NCI-H146 treated with DMSO at 0.1 percent for 48 hours (cell line): ENCODE measurements around the gene KIRREL3.
A peak's percentile ranks its signal among the peaks of the same experiment; 100 is the strongest.

Experiments used
- DNase-seq: peaks from one replicate; lab custom pipeline; 2025; ENCODE audit not compliant: unreplicated experiment; lab: John Stamatoyannopoulos, UW

The KIRREL3 gene

GRCh38 chr11:126479178-126479930, 521.2 kb downstream of the KIRREL3 start:
- no peak for DNase-seq

- DNase-seq = no peak
These were observed 522.1 kb downstream of the KIRREL3 start for GRCh38 chr11:126478466-126478865.

- peak; percentile 19 for DNase-seq
These were observed 522.9 kb downstream of the KIRREL3 start for GRCh38 chr11:126477535-126478305.

GRCh38 chr11:126476977-126477376, 523.6 kb downstream of the KIRREL3 start:
- no peak for DNase-seq

DNA sequence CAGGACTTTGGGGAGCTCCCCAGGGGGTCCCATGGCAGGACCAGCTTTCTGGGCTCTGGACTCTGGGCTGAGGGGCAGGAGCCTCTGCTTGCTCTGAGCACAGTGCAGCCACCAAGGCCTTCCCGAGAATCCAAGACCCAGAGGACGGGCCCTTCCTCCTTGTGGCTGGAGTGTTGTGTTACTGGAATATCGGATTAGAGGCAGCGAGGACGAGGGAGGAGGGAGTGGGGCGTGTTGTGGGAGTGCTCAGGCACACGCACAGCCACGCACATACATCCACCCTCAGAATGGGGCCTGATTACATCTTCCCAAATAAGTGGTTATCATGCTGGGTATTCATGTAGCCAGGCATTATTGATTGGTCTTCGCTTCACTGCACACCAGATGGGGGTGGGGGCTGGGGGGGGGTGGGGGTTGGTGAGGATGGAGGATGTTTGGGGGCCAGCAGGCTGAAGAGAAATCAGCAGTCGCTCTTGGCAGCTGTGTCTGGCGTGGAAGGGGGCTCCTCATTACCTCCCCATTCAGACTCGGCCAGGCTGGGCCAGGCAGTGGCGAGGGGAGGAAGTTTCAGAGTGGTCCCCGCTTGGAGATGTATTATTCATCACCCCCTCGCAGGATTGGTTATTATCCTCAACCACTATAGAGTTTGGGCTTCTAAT, 524.2 kb downstream of the KIRREL3 start:
- no peak for DNase-seq

DNA sequence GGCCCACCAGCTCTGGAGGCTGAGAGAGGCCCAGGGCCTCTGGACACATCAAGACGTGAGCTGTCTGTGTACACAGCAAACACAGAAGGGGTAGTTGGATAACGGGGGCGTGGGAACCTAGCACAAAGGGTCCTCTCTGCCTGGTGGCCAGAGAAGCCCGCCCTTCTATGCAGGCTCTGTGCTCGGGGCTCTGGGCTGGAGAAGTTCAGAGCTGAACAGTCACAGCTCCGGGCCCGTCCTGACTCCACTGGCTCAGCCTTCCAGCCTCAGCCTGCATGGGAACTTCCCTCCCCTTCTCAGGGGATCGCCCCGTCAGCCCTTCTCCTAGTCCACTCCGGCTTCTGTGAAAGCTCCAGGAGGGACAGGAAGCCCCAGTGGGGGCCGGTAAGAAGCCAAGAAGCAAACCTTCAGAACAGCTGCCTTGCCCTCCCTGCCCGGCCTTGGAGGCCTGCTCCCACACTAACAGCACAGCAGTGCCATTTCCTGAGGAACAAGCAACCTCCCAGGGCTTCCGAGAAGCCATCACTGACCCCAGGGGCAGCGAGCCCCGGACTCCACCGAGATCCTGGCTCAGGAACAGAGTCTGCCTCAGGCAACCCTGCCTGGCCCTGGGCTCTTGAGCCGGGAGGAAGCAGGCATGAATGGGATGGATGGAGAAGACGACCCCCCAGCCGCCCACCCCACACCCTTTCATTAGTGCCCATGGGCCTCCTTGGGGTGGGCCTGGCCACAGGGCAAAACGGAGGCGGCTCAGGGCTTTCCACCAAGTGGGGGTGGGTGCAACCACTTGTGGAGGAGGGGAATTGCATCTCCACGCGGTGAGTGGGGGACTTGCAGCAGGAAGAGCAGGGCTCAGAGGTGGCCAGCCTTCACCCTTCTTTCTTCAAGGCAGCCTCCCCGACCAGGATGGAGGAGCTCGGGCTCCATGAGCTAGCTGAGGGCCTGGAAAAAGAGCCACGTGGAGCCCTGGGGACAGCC, 525.3 kb downstream of the KIRREL3 start:
- DNase-seq = no peak

GRCh38 chr11:126474220-126474619, 526.4 kb downstream of the KIRREL3 start:
- no peak for DNase-seq

DNA sequence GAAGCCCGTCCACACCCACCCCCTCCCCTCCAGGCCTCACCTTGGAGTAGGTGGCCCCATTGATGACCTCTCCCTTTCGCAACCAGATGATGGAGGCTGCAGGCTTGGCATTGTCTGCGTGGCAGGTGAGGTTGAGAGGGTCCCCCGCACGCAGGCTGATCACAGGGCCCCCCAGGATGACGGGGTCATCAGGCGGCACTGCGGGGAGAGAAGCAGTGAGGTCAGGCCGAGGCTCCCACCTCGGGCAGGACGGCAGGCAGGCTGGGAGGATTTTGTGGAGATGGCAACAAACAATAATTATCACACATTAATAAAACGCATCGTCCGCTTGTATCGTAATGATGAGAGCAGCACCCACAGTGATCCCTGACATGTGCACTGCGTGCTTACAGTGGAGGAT, 527.3 kb downstream of the KIRREL3 start:
- no peak for DNase-seq

GRCh38 chr11:126469311-126469710, 531.3 kb downstream of the KIRREL3 start:
- DNase-seq = no peak

GRCh38 chr11:126468102-126468521, 532.5 kb downstream of the KIRREL3 start:
- DNase-seq = no peak

DNA sequence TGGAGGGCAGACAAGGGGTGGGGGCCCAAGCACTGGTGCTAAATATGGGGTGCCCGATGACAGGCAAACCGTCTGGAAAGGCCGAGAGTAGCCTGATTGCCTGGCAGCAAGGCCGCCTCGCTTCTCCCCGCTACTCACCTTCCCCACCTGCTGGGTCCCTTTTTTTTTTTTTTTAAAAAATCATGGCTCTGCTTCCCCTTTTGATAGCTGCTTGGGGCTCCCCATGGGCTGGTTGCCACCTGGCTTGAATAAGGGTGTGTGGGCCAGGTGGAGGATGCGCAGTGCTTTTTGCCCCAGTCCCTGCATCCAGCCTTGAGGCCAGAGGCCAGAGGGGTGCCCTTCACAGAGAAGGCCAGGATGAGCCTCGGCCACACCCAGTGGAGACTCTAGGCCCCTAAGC, 533.1 kb downstream of the KIRREL3 start:
- DNase-seq = no peak

- no peak for DNase-seq
These were observed 533.6 kb downstream of the KIRREL3 start for GRCh38 chr11:126467046-126467370.

GRCh38 chr11:126466236-126467045, 534.1 kb downstream of the KIRREL3 start:
- no peak for DNase-seq

DNA sequence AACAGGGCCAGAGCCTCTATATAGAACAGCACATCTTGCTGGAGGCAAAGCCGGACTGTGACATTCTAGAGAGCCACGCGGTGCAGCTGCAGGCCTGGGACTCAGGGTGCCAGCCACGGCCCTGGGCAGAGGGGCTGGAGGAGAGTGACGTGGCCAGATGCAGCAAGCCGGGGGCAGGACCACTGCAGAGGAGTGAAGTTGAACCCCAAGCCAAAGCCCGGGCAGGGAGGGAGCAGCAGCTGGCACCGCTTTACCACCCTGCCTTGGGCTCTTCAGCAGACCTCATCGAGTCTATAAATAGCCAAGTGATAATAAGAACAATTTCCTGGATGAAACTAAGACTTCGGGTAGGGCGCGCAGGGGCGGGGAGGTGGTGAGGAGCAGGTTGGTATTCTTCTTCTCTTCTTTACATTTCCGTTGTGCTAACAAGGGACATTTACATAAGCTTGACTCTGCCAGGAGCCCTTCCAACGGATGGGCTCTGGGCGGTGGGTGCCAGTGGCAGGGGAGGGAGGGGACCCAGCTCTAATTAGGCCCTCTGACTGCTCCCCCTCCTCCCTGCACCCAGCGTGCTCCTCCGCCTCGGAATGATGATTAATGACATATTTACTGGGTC, 534.9 kb downstream of the KIRREL3 start:
- no peak for DNase-seq

GRCh38 chr11:126464796-126465195, 535.8 kb downstream of the KIRREL3 start:
- no peak for DNase-seq

GRCh38 chr11:126462422-126462821, 538.1 kb downstream of the KIRREL3 start:
- DNase-seq = no peak

DNA sequence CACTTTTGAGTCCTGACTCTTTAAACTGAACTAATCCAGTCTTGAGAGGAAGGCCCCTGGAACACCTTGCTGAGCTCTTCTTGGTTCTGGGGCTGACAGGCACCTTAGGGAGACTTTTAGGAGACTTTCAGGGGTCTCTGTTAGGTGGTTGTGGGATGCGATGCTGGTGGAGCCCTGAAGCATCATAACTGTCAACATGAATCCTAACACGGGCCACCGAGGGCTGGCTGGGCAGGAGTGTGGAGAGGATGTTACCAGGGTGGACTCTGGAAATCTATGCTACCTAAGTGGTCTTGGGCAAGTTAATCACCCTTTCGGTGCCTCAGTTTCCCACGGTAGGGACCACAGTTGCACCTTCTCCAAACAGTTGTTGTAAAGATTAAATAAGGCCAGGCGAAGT, 538.6 kb downstream of the KIRREL3 start:
- DNase-seq = no peak

DNA sequence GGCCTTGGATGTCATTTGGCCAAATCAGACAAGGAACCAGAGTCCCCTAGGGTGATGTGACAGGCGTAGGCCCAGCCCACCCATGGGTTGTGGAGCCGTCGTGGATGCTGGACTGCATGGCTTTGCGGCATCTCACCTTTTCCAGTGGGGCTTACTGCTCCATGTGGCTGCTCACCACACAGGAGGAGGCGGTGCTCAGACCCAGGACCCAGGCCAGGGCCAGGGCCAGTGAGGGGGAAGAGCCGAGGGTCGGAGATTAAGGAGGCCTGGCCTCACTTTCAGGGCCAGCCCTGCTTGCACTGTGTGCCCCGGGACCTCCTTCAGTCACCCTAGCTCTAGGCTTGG, 539.5 kb downstream of the KIRREL3 start:
- no peak for DNase-seq

DNA sequence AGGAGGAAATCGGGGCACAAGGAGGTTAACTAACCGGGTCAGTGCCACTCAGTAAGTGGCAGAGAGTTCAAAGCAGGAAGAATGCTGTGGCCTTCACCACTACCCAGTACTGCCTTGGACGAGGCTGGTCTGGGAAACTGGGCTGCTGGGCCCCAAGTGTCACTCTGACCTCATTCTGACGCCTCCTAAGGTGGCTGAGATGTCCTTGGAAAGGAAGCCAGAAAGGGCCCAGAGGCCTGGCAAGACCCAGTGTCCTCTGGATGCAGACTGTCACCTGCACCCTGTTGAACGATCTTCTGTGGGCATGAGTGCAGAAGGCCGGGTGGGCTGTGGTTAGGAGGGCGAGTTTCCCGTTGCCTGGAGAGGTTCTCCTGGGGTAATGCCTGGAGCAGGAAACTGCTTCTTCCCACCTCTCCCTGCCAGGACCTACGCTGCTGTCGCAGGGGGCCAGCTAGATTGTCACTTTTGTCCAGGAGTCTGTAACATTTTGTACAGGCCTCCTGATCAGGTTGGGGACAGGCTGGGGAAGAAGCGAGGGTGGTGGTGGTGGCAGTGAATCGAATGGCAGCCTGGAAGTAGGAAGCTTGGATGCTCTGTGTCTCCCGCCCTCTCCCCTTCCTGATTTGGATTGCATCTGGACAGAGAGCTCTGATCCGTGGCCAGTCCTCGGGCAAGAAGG, 540.0 kb downstream of the KIRREL3 start:
- DNase-seq = no peak
